HG02798 (cell line): ENCODE measurements around the gene NEUROG1.
"Not testable (repeated sequence)": the region's sequence is repeated elsewhere in the genome, so short reads cannot be mapped to it uniquely, and the experiment has no call there.

Experiments
- ATAC-seq: cut with Tn5 transposase; IDR thresholded peaks from one replicate; pipeline ENCODE4 v1.9.1; 2021; ENCODE audit warnings: mild to moderate bottlenecking; ENCODE audit not compliant: unreplicated experiment, poor library complexity

The NEUROG1 gene

GRCh38 chr5:135539430-135540005 is 3.8 kb upstream of the NEUROG1 start:
- no peak for ATAC-seq

- ATAC-seq, result no peak
These were observed 2.5 kb upstream of the NEUROG1 start for GRCh38 chr5:135538261-135538660.

- no peak for ATAC-seq
These were observed 2.0 kb upstream of the NEUROG1 start for GRCh38 chr5:135537745-135538144.

GRCh38 chr5:135537271-135537670 is 1.5 kb upstream of the NEUROG1 start:
- ATAC-seq, result no peak

GRCh38 chr5:135535420-135535819 is 344 bp downstream of the NEUROG1 start:
- ATAC-seq, result no peak

- no peak for ATAC-seq
These were observed 950 bp downstream of the NEUROG1 start for GRCh38 chr5:135534609-135535419.

- no peak for ATAC-seq
These were observed 2.0 kb downstream of the NEUROG1 start for GRCh38 chr5:135533794-135534193.

- no peak for ATAC-seq
These were observed 2.4 kb downstream of the NEUROG1 start for GRCh38 chr5:135533334-135533733.

- not testable (repeated sequence) for ATAC-seq
These were observed 6.2 kb downstream of the NEUROG1 start for GRCh38 chr5:135529576-135529975.

- ATAC-seq, result no peak
These were observed 8.8 kb downstream of the NEUROG1 start for GRCh38 chr5:135526924-135527323.

- ATAC-seq, result no peak
These were observed 13.8 kb downstream of the NEUROG1 start for GRCh38 chr5:135521964-135522363.

- no peak for ATAC-seq
These were observed 18.1 kb downstream of the NEUROG1 start for GRCh38 chr5:135517631-135518030.

GRCh38 chr5:135514116-135514515 is 21.6 kb downstream of the NEUROG1 start:
- no peak for ATAC-seq

- ATAC-seq, result no peak
These were observed 23.8 kb downstream of the NEUROG1 start for GRCh38 chr5:135511761-135512575.

- ATAC-seq, result no peak
These were observed 25.8 kb downstream of the NEUROG1 start for GRCh38 chr5:135509995-135510394.

- no peak for ATAC-seq
These were observed 27.2 kb downstream of the NEUROG1 start for GRCh38 chr5:135508496-135509005.

- ATAC-seq, result no peak
These were observed 29.8 kb downstream of the NEUROG1 start for GRCh38 chr5:135505973-135506372.

- ATAC-seq, result no peak
These were observed 31.4 kb downstream of the NEUROG1 start for GRCh38 chr5:135504376-135504775.

- ATAC-seq, result no peak
These were observed 31.9 kb downstream of the NEUROG1 start for GRCh38 chr5:135503871-135504270.

- no peak for ATAC-seq
These were observed 32.8 kb downstream of the NEUROG1 start for GRCh38 chr5:135502836-135503520.
